HCT116 (cell line): ENCODE data around the gene GARIN5A.

Source experiments
- CEBPB ChIP-seq: IDR thresholded peaks from 2 replicates; pipeline ENCODE4 v1.6.1; 2012; ENCODE audit warnings: low read depth
- EGR1 ChIP-seq: IDR thresholded peaks from 2 replicates; pipeline ENCODE4 v1.6.1; 2012; ENCODE audit warnings: low read depth
- ELF1 ChIP-seq: IDR thresholded peaks from 2 replicates; pipeline ENCODE4 v1.6.1; 2012; ENCODE audit warnings: low read depth, borderline replicate concordance
- EZH2 ChIP-seq: fragments of 200-600 bp; sonication (generic); IDR thresholded peaks from 2 replicates; pipeline ENCODE4 v1.6.1; 2017; ENCODE audit warnings: antibody characterized with exemption, mixed run types
- EZH2phosphoT487 ChIP-seq: fragments of 200-600 bp; IDR thresholded peaks from 2 replicates; pipeline ENCODE4 v1.6.1; 2018; ENCODE audit warnings: antibody characterized with exemption, borderline replicate concordance
- FOSL1 ChIP-seq: IDR thresholded peaks from 2 replicates; pipeline ENCODE4 v1.6.1; 2012; ENCODE audit warnings: low read depth
- POLR2A ChIP-seq: IDR thresholded peaks from 2 replicates; pipeline ENCODE4 v1.7.0; 2011; ENCODE audit warnings: borderline replicate concordance; ENCODE audit not compliant: insufficient read depth, insufficient read length; ENCODE audit errors: extremely low read depth
- POLR2AphosphoS5 ChIP-seq: IDR thresholded peaks from 2 replicates; pipeline ENCODE4 v1.6.1; 2011; ENCODE audit warnings: mild to moderate bottlenecking, low read depth, low read length, moderate library complexity
- SIN3A ChIP-seq: IDR thresholded peaks from 2 replicates; pipeline ENCODE4 v1.6.1; 2012; ENCODE audit warnings: low read depth
- YY1 ChIP-seq: IDR thresholded peaks from 2 replicates; pipeline ENCODE4 v1.6.1; 2011; ENCODE audit warnings: low read length, low read depth, moderate library complexity, mild to moderate bottlenecking; ENCODE audit not compliant: insufficient replicate concordance; ENCODE audit errors: extremely low read depth
- ZNF274 ChIP-seq: fragments of 200-500 bp; sonication (Bioruptor generic); IDR thresholded peaks from 2 replicates; pipeline ENCODE4 v1.6.1; 2014; ENCODE audit warnings: mild to moderate bottlenecking, low read depth, low read length, inconsistent platforms
- TF ChIP-seq, protein P1 (sequence below), 3 experiments: fragments of 200-600 bp in 1 of 3; sonication (generic) in 1 of 3; IDR thresholded peaks in 2 of 3; conservative IDR thresholded peaks in 1 of 3; 2 replicates each; pipeline ENCODE4 v1.5.1; 2012 to 2017; ENCODE audit warnings: low read depth in 2 of 3, low read length in 2 of 3, antibody characterized with exemption in 1 of 3, borderline replicate concordance in 1 of 3, control low read depth in 1 of 3, mild to moderate bottlenecking in 1 of 3, mixed read lengths in 1 of 3, mixed run types in 1 of 3, moderate library complexity in 1 of 3; ENCODE audit not compliant: insufficient read depth in 1 of 3
- TF ChIP-seq, protein P2 (sequence below): IDR thresholded peaks from 2 replicates; pipeline ENCODE4 v1.6.1; 2012
- TF ChIP-seq, protein P3 (sequence below): IDR thresholded peaks from 2 replicates; pipeline ENCODE4 v1.6.1; 2012; ENCODE audit warnings: low read depth

DNA sequence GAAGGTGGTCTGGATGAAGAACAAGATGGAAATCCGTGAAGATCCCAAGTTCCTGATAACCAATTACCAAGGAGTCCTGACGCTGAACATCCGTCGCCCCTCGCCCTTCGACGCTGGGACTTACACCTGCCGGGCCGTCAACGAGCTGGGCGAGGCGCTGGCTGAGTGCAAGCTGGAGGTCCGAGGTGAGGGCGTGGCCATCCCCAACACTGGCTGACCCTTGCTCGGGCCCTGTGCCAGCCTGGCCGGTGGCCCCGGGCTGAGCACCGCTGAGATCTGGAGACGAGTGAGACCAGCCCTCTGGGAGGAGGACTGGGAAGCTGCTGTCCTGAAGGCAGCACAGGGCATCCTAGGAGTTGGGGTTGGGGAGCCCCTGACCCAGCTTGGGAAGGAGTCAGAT, 12.3 kb downstream of the GARIN5A start:
- TF ChIP-seq, protein P1, sequence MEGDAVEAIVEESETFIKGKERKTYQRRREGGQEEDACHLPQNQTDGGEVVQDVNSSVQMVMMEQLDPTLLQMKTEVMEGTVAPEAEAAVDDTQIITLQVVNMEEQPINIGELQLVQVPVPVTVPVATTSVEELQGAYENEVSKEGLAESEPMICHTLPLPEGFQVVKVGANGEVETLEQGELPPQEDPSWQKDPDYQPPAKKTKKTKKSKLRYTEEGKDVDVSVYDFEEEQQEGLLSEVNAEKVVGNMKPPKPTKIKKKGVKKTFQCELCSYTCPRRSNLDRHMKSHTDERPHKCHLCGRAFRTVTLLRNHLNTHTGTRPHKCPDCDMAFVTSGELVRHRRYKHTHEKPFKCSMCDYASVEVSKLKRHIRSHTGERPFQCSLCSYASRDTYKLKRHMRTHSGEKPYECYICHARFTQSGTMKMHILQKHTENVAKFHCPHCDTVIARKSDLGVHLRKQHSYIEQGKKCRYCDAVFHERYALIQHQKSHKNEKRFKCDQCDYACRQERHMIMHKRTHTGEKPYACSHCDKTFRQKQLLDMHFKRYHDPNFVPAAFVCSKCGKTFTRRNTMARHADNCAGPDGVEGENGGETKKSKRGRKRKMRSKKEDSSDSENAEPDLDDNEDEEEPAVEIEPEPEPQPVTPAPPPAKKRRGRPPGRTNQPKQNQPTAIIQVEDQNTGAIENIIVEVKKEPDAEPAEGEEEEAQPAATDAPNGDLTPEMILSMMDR (IDR thresholded peaks at IDR 0.05 in 2 of 3, conservative IDR thresholded peaks at IDR 0.05 in 1 of 3; ENCODE audit: borderline replicate concordance in 1 of 3, insufficient read depth in 1 of 3, low read depth in 2 of 3, low read length in 2 of 3) = no peak
- no peak for TF ChIP-seq POLR2A
- TF ChIP-seq, protein P2, sequence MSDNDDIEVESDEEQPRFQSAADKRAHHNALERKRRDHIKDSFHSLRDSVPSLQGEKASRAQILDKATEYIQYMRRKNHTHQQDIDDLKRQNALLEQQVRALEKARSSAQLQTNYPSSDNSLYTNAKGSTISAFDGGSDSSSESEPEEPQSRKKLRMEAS = no peak
- TF ChIP-seq ZNF274 = no peak
- TF ChIP-seq YY1 = no peak
- no peak for TF ChIP-seq SIN3A
- TF ChIP-seq CEBPB = no peak
- TF ChIP-seq, protein P3, sequence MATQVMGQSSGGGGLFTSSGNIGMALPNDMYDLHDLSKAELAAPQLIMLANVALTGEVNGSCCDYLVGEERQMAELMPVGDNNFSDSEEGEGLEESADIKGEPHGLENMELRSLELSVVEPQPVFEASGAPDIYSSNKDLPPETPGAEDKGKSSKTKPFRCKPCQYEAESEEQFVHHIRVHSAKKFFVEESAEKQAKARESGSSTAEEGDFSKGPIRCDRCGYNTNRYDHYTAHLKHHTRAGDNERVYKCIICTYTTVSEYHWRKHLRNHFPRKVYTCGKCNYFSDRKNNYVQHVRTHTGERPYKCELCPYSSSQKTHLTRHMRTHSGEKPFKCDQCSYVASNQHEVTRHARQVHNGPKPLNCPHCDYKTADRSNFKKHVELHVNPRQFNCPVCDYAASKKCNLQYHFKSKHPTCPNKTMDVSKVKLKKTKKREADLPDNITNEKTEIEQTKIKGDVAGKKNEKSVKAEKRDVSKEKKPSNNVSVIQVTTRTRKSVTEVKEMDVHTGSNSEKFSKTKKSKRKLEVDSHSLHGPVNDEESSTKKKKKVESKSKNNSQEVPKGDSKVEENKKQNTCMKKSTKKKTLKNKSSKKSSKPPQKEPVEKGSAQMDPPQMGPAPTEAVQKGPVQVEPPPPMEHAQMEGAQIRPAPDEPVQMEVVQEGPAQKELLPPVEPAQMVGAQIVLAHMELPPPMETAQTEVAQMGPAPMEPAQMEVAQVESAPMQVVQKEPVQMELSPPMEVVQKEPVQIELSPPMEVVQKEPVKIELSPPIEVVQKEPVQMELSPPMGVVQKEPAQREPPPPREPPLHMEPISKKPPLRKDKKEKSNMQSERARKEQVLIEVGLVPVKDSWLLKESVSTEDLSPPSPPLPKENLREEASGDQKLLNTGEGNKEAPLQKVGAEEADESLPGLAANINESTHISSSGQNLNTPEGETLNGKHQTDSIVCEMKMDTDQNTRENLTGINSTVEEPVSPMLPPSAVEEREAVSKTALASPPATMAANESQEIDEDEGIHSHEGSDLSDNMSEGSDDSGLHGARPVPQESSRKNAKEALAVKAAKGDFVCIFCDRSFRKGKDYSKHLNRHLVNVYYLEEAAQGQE = no peak
- no peak for TF ChIP-seq EZH2phosphoT487
- no peak for TF ChIP-seq EGR1
- TF ChIP-seq ELF1 = no peak
- TF ChIP-seq FOSL1 = no peak
- no peak for TF ChIP-seq POLR2AphosphoS5
- TF ChIP-seq EZH2 = no peak
